Measurements from ENCODE around the gene LGR4. TPM values are rescaled to one million over a fixed set of nuclear protein-coding genes. Genes with fewer than 3 reads are reported as not detected.

LGR4 gene
- total RNA-seq, 1 donor = 56.1 TPM

DNA sequence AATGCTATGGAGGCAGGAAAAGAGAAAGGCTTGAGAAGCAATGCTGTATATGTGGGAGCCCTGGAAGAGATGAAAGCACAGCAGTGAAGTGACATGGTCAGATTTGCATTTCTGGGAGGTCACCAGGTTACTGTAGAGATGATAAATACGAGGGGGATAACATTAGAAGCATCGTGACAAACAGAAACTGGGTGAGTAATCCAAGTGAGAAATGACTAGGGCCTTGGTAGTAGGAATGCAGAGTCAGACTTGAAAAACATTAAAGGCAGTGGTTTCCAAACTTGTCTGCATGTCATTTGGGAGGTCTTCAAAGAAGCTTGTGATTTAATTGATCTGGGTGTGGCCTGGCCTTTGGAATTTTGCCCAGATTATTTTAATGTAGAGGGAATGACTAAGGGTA lies 153.5 kb downstream of the LGR4 start:
- Histone ChIP-seq H2AFZ (ENCODE audit: low read length) (peak overlapping the region; percentile 18), H3K4me2 (ENCODE audit: insufficient read depth, low read length) (peak overlapping the region; percentile 69), H3K79me2 (ENCODE audit: insufficient read depth, low read length) (no peaks in the 10 kb centered on the region), H4K20me1 (ENCODE audit: insufficient read depth, low read length) (no peaks in the 10 kb centered on the region), H3K27me3 (ENCODE audit: insufficient read depth, low read length) (no peaks in the 10 kb centered on the region), H3K9me3 (ENCODE audit: low read depth, low read length) (no peaks in the 10 kb centered on the region), H3K27ac (ENCODE audit: low read depth, low read length) (peak overlapping the region; percentile 86), H3K4me3 (ENCODE audit: insufficient read depth, low read length) (no peak overlapping the region), H3K4me1 (ENCODE audit: insufficient read depth, low read length) (peaks cover 39% of the 10 kb centered on the region), H3K36me3 (ENCODE audit: insufficient read depth, low read length) (no peaks in the 10 kb centered on the region)
- TF ChIP-seq, protein P1, sequence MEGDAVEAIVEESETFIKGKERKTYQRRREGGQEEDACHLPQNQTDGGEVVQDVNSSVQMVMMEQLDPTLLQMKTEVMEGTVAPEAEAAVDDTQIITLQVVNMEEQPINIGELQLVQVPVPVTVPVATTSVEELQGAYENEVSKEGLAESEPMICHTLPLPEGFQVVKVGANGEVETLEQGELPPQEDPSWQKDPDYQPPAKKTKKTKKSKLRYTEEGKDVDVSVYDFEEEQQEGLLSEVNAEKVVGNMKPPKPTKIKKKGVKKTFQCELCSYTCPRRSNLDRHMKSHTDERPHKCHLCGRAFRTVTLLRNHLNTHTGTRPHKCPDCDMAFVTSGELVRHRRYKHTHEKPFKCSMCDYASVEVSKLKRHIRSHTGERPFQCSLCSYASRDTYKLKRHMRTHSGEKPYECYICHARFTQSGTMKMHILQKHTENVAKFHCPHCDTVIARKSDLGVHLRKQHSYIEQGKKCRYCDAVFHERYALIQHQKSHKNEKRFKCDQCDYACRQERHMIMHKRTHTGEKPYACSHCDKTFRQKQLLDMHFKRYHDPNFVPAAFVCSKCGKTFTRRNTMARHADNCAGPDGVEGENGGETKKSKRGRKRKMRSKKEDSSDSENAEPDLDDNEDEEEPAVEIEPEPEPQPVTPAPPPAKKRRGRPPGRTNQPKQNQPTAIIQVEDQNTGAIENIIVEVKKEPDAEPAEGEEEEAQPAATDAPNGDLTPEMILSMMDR (IDR thresholded peaks at IDR 0.05; ENCODE audit: extremely low read depth, low read depth, low read length) = no peak
- DNase-seq (ENCODE audit: insufficient read length, low spot score, missing footprints) = peak; percentile 66

DNA sequence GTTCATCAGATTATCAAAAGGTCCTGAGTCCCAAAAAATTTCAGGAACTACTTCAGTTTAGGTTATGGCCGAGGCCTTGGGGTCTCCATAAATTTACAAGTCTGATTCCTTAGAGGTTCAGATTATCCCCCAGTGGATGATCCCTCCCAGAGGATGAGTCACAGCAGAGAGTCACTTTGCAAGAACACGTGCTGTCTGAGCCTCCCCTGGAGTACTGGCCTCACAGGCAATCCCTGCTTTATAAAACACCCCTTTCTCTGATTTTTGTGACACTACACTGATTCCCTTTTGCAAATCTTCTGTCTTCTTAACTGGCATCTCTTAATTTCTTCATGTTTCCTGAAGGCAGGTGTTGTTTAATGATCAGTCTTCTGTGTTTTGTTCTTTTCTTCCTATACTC lies 154.8 kb downstream of the LGR4 start:
- DNase-seq (ENCODE audit: insufficient read length, low spot score, missing footprints) = peak; percentile 60

More for the DNA sequence above, 154.8 kb downstream of the LGR4 start:
- TF ChIP-seq, protein P1 (IDR thresholded peaks at IDR 0.05; ENCODE audit: extremely low read depth, low read depth, low read length) = no peak
- peaks cover 42% of the 10 kb centered on the region for H3K4me1 ChIP-seq (ENCODE audit: insufficient read depth, low read length)
- H4K20me1 ChIP-seq (ENCODE audit: insufficient read depth, low read length) = no peaks in the 10 kb centered on the region
- no peak overlapping the region for H3K4me3 ChIP-seq (ENCODE audit: insufficient read depth, low read length)
- no peaks in the 10 kb centered on the region for H3K79me2 ChIP-seq (ENCODE audit: insufficient read depth, low read length)
- H3K9me3 ChIP-seq (ENCODE audit: low read depth, low read length) = no peaks in the 10 kb centered on the region
- H3K27me3 ChIP-seq (ENCODE audit: insufficient read depth, low read length) = no peaks in the 10 kb centered on the region
- no peaks in the 10 kb centered on the region for H3K36me3 ChIP-seq (ENCODE audit: insufficient read depth, low read length)
- H3K27ac ChIP-seq (ENCODE audit: low read depth, low read length) = peak overlapping the region; percentile 86
- H3K4me2 ChIP-seq (ENCODE audit: insufficient read depth, low read length) = no peak overlapping the region
- peak overlapping the region; percentile 37 for H2AFZ ChIP-seq (ENCODE audit: low read length)

Small RNAs within 50 kb of the gene (small RNA-seq; reads per million reads assigned to genes)
- gene AC100771.1 (not detected), gene MIR8087 (not detected), gene RNA5SP339 (not detected)

Other genes starting within 250 kb of the LGR4 start
- gene CCDC34, start 109.6 kb downstream of the LGR4 start, total RNA-seq = 3.6 and 5.9 TPM in 2 replicates
- gene LIN7C, start 34.0 kb upstream of the LGR4 start, total RNA-seq = 61.0 and 69.5 TPM in 2 replicates
- gene BDNF, start 227.7 kb upstream of the LGR4 start, total RNA-seq = 6.9 and 8.0 TPM in 2 replicates